Posterior vena cava (tissue), 2 donors: ENCODE results near the gene ZNF746. TPM values are rescaled to one million over a fixed set of nuclear protein-coding genes. Genes with fewer than 3 reads are reported as not detected.
"Not testable (repeated sequence)": the region's sequence is repeated elsewhere in the genome, so short reads cannot be mapped to it uniquely, and the experiment has no call there.

Source experiments
- DNase-seq: peaks from one replicate; pipeline ENCODE4 v3.0.0-alpha.2; 2020; ENCODE audit warnings: low spot score
- intact Hi-C, 2 donors: fragments of 100-400 bp; cut with DNase I; formaldehyde crosslinking; loops; one replicate each; pipeline versions ENCODE4 v1.14.1 to v1.14.2; 2022 to 2023
- total RNA-seq, 2 donors: library from RNA; stranded (reverse); fragmentation: NEBNext Ultra II Directional; extraction: Animal tissue kit (Norgen Biotek cat#: 25700); gene quantifications; one replicate each; pipeline ENCODE4 v1.2.1, GENCODE V29; 2021
- donor health status: DM: yes; HTN: yes; CAD: no.
- donor health status: DM: yes; HTN: yes; CAD: no.

ZNF746 gene
- total RNA-seq, 2 donors from 2014 or later: 12.6 to 13.1 TPM

- intact Hi-C loops: no loop called here
- no peak for DNase-seq
These were observed 34.0 kb downstream of the ZNF746 start for GRCh38 chr7:149463500-149464161.

- no peak for DNase-seq
- intact Hi-C loops: no loop called here
These were observed 35.5 kb downstream of the ZNF746 start for GRCh38 chr7:149462101-149462520.

- DNase-seq: peak; percentile 96
These were observed 36.9 kb downstream of the ZNF746 start, which contains the start of gene ZNF777 for GRCh38 chr7:149460493-149461277. ZNF777 (minus strand) TSS chr7:149461062; CDS start chr7:149456022, 5,040 bp downstream.

GRCh38 chr7:149459540-149460452, 37.8 kb downstream of the ZNF746 start:
- no peak for DNase-seq
- intact Hi-C loops: loop anchor here in 1 of 2 donors (10.0 kb wide), 1 partner anchor 425 kb away; no protein-coding TSS in a partner anchor

More at GRCh38 chr7:149460493-149461277, 36.9 kb downstream of the ZNF746 start, which contains the start of gene ZNF777:
- intact Hi-C loops: no loop called here

- no peak for DNase-seq
- intact Hi-C loops: loop anchor here in 1 of 2 donors (10.0 kb wide), 1 partner anchor 424 kb away; no protein-coding TSS in a partner anchor
These were observed 38.4 kb downstream of the ZNF746 start for GRCh38 chr7:149459201-149459539.

- intact Hi-C loops: loop anchor here in 1 of 2 donors (10.0 kb wide), 1 partner anchor 423 kb away; no protein-coding TSS in a partner anchor
- DNase-seq: no peak
These were observed 39.4 kb downstream of the ZNF746 start for GRCh38 chr7:149458235-149458634.

- DNase-seq: no peak
- intact Hi-C loops: loop anchor here in 1 of 2 donors (10.0 kb wide), 1 partner anchor 423 kb away; no protein-coding TSS in a partner anchor
These were observed 39.8 kb downstream of the ZNF746 start for GRCh38 chr7:149457766-149458165.

GRCh38 chr7:149456506-149457421, 40.8 kb downstream of the ZNF746 start:
- no peak for DNase-seq
- intact Hi-C loops: loop anchor here in 1 of 2 donors (10.0 kb wide), 1 partner anchor 422 kb away; no protein-coding TSS in a partner anchor

GRCh38 chr7:149455175-149455950, 42.2 kb downstream of the ZNF746 start:
- intact Hi-C loops: loop anchor here in 1 of 2 donors (10.0 kb wide), 1 partner anchor 421 kb away; no protein-coding TSS in a partner anchor
- DNase-seq: no peak

GRCh38 chr7:149454750-149455149, 42.9 kb downstream of the ZNF746 start:
- intact Hi-C loops: loop anchor here in 1 of 2 donors (10.0 kb wide), 1 partner anchor 420 kb away; no protein-coding TSS in a partner anchor
- DNase-seq: no peak

- intact Hi-C loops: loop anchor here in 1 of 2 donors (10.0 kb wide), 1 partner anchor 419 kb away; no protein-coding TSS in a partner anchor
- DNase-seq: no peak
These were observed 43.6 kb downstream of the ZNF746 start for GRCh38 chr7:149454006-149454405.

- no peak for DNase-seq
- intact Hi-C loops: loop anchor here in 1 of 2 donors (10.0 kb wide), 1 partner anchor 416 kb away; no protein-coding TSS in a partner anchor
These were observed 46.8 kb downstream of the ZNF746 start for GRCh38 chr7:149450821-149451220.

- intact Hi-C loops: loop anchor here in 1 of 2 donors (10.0 kb wide), 1 partner anchor 415 kb away; no protein-coding TSS in a partner anchor
- no peak for DNase-seq
These were observed 47.7 kb downstream of the ZNF746 start for GRCh38 chr7:149449897-149450296.

- intact Hi-C loops: no loop called here
These were observed 48.6 kb downstream of the ZNF746 start for GRCh38 chr7:149448961-149449360.

GRCh38 chr7:149446026-149446425, 51.6 kb downstream of the ZNF746 start:
- DNase-seq, intact Hi-C loops: not testable (repeated sequence)

More at GRCh38 chr7:149448961-149449360, 48.6 kb downstream of the ZNF746 start:
- no peak for DNase-seq

GRCh38 chr7:149444287-149444686, 53.3 kb downstream of the ZNF746 start:
- no peak for DNase-seq
- intact Hi-C loops: no loop called here

- intact Hi-C loops: no loop called here
- DNase-seq: no peak
These were observed 54.1 kb downstream of the ZNF746 start for GRCh38 chr7:149443523-149443922.
